ENCODE measurements around the gene ITPK1.

GRCh38 chr14:93100570-93100969 is 15.2 kb downstream of the ITPK1 start:
- no peak for TF ChIP-seq POLR2A (IDR thresholded peaks at IDR 0.05)
- TF ChIP-seq, protein P1, sequence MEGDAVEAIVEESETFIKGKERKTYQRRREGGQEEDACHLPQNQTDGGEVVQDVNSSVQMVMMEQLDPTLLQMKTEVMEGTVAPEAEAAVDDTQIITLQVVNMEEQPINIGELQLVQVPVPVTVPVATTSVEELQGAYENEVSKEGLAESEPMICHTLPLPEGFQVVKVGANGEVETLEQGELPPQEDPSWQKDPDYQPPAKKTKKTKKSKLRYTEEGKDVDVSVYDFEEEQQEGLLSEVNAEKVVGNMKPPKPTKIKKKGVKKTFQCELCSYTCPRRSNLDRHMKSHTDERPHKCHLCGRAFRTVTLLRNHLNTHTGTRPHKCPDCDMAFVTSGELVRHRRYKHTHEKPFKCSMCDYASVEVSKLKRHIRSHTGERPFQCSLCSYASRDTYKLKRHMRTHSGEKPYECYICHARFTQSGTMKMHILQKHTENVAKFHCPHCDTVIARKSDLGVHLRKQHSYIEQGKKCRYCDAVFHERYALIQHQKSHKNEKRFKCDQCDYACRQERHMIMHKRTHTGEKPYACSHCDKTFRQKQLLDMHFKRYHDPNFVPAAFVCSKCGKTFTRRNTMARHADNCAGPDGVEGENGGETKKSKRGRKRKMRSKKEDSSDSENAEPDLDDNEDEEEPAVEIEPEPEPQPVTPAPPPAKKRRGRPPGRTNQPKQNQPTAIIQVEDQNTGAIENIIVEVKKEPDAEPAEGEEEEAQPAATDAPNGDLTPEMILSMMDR (IDR thresholded peaks at IDR 0.05), result no peak
